B cell (primary cell): Measurements from ENCODE around the gene CITED4. TPM values are rescaled to one million over a fixed set of nuclear protein-coding genes. Genes with fewer than 3 reads are reported as not detected.

Experiments
- ATAC-seq: fragments of 200-7000 bp; cut with Tn5 transposase; one replicate; pipeline ENCODE4 v1.10.0; 2021; ENCODE audit warnings: low read depth, mild to moderate bottlenecking, moderate number of reproducible peaks, moderate library complexity
- CTCF ChIA-PET: fragments of 350-600 bp; sonication (Branson Sonifier 250); formaldehyde crosslinking; loops from one replicate; lab custom pipeline; 2021; ENCODE audit warnings: antibody characterized with exemption, inconsistent platforms; lab: Charles Lee
- POLR2A ChIA-PET: fragments of 350-600 bp; sonication (Branson Sonifier 250); formaldehyde crosslinking; loops from one replicate; lab custom pipeline; 2021; ENCODE audit warnings: antibody characterized with exemption; lab: Charles Lee
- DNase-seq: peaks from one replicate; pipeline ENCODE4 v3.0.0; 2013
- H2AFZ ChIP-seq: 2 replicates; pipeline ENCODE4 v1.6.1; 2012; ENCODE audit warnings: mild to moderate bottlenecking, low read depth, low read length; ENCODE audit not compliant: insufficient read depth, poor library complexity, severe bottlenecking
- H3K27ac ChIP-seq, 2 donors: 1 replicate in 1 of 2; 2 replicates in 1 of 2; pipeline ENCODE4 v1.5.1; 2012 to 2013; ENCODE audit warnings: low read length in 2 of 2, mild to moderate bottlenecking in 2 of 2, moderate library complexity in 1 of 2
- H3K27me3 ChIP-seq, 4 experiments: fragments of 200-600 bp in 1 of 4; sonication (generic) in 1 of 4; replicated peaks in 1 of 4; 1 replicate in 2 of 4; 2 replicates in 2 of 4; pipeline versions ENCODE4 v1.6.1 to v1.7.0; 2013 to 2016; ENCODE audit warnings: low read length in 3 of 4, mild to moderate bottlenecking in 2 of 4, mixed read lengths in 1 of 4, moderate library complexity in 1 of 4; ENCODE audit not compliant: insufficient read depth in 4 of 4, control insufficient read depth in 3 of 4; ENCODE audit errors: control extremely low read depth in 1 of 4
- H3K36me3 ChIP-seq, 2 experiments: replicated peaks in 1 of 2; 1 replicate in 1 of 2; 2 replicates in 1 of 2; pipeline versions ENCODE4 v1.6.1 to v1.7.1; 2013; ENCODE audit warnings: low read length in 1 of 2; ENCODE audit not compliant: insufficient read depth in 2 of 2, control insufficient read depth in 1 of 2; ENCODE audit errors: control extremely low read depth in 1 of 2, extremely low read depth in 1 of 2
- H3K4me1 ChIP-seq, 2 donors: fragments of 200-600 bp in 1 of 2; sonication (generic) in 1 of 2; 1 replicate in 1 of 2; 2 replicates in 1 of 2; pipeline versions ENCODE4 v1.5.1 to v1.6.1; 2013 to 2017; ENCODE audit warnings: low read length in 2 of 2; ENCODE audit not compliant: control insufficient read depth in 2 of 2, insufficient read depth in 2 of 2
- H3K4me2 ChIP-seq: replicated peaks from 2 replicates; pipeline ENCODE3; 2012; ENCODE audit warnings: mild to moderate bottlenecking, low read depth, low read length; ENCODE audit not compliant: poor library complexity, severe bottlenecking
- H3K4me3 ChIP-seq, 5 experiments: fragments of 200-600 bp in 1 of 5; sonication (generic) in 1 of 5; 1 replicate in 3 of 5; 2 replicates in 2 of 5; pipeline versions ENCODE4 v1.5.1 to v1.7.0; 2011 to 2016; ENCODE audit warnings: low read length in 4 of 5, mild to moderate bottlenecking in 4 of 5, low read depth in 2 of 5, control low read depth in 1 of 5, moderate library complexity in 1 of 5; ENCODE audit not compliant: insufficient read depth in 1 of 5; ENCODE audit errors: control extremely low read depth in 1 of 5, extremely low read depth in 1 of 5
- H3K79me2 ChIP-seq: fragments of 200-600 bp; sonication (generic); one replicate; pipeline ENCODE4 v1.6.0; 2016; ENCODE audit warnings: low read length; ENCODE audit not compliant: control insufficient read depth, insufficient read depth
- H3K9ac ChIP-seq: fragments of 200-600 bp; sonication (generic); 2 replicates; pipeline ENCODE4 v1.6.1; 2017; ENCODE audit warnings: mild to moderate bottlenecking, low read length, moderate library complexity
- H3K9me3 ChIP-seq, 3 donors: one replicate each; pipeline versions ENCODE4 v1.6.1 to v1.7.1; 2013; ENCODE audit warnings: low read length in 2 of 3; ENCODE audit not compliant: control insufficient read depth in 2 of 3, insufficient read depth in 1 of 3; ENCODE audit errors: control extremely low read depth in 1 of 3
- H4K20me1 ChIP-seq: 2 replicates; pipeline ENCODE4 v1.6.0; 2012; ENCODE audit warnings: mild to moderate bottlenecking, low read length; ENCODE audit not compliant: insufficient read depth, control insufficient read depth, poor library complexity, severe bottlenecking
- H3K27ac Mint-ChIP-seq: one replicate; pipeline ENCODE4 v1.8.0; 2021; ENCODE audit warnings: mixed read lengths
- H3K27me3 Mint-ChIP-seq: one replicate; pipeline ENCODE4 v1.8.0; 2021; ENCODE audit warnings: mixed read lengths
- H3K4me1 Mint-ChIP-seq: one replicate; pipeline ENCODE4 v1.8.0; 2021; ENCODE audit warnings: mixed read lengths
- H3K4me3 Mint-ChIP-seq: one replicate; pipeline ENCODE4 v1.8.0; 2021; ENCODE audit warnings: mixed read lengths
- H3K9me3 Mint-ChIP-seq: one replicate; pipeline ENCODE4 v1.8.0; 2022; ENCODE audit warnings: mixed read lengths; ENCODE audit not compliant: insufficient read depth
- EZH2 ChIP-seq: IDR thresholded peaks from 2 replicates; pipeline ENCODE4 v1.6.1; 2012; ENCODE audit warnings: borderline replicate concordance, low read depth, mild to moderate bottlenecking, moderate library complexity, low read length; ENCODE audit not compliant: insufficient read depth, poor library complexity, severe bottlenecking
- WGBS: methylation state at CpG from one replicate; pipeline ENCODE4 v1.1.5; 2013; ENCODE audit warnings: missing lambda C conversion rate; ENCODE audit not compliant: insufficient coverage; 5-methylcytosine and 5-hydroxymethylcytosine counted together
- intact Hi-C: fragments of 100-400 bp; cut with micrococcal nuclease; formaldehyde crosslinking; loops from one replicate; pipeline ENCODE4 v1.10.0; 2022
- polyA plus RNA-seq: library from polyadenylated mRNA; depleted of rRNA; stranded (reverse); fragments of >200 nt; gene quantifications from 2 replicates; pipeline ENCODE4 v1.2.3, GENCODE V29; 2012
- total RNA-seq, 2 donors: library from RNA; stranded (reverse); fragments of 120-200 nt in 1 of 2; gene quantifications; 1 replicate in 1 of 2; 2 replicates in 1 of 2; pipeline versions ENCODE4 v1.2.3 to v1.2.4, GENCODE V29; 2013 to 2022
- TF ChIP-seq, protein P1 (sequence below): fragments of 200-600 bp; IDR thresholded peaks from one replicate; pipeline ENCODE4 v1.8.0; 2022; ENCODE audit warnings: antibody characterized with exemption, mild to moderate bottlenecking

CITED4 gene
- total and polyA plus RNA-seq, 2 donors (not counting 1 experiment from before 2014, with no cell fraction given), result 3.2 to 5.6 TPM

DNA sequence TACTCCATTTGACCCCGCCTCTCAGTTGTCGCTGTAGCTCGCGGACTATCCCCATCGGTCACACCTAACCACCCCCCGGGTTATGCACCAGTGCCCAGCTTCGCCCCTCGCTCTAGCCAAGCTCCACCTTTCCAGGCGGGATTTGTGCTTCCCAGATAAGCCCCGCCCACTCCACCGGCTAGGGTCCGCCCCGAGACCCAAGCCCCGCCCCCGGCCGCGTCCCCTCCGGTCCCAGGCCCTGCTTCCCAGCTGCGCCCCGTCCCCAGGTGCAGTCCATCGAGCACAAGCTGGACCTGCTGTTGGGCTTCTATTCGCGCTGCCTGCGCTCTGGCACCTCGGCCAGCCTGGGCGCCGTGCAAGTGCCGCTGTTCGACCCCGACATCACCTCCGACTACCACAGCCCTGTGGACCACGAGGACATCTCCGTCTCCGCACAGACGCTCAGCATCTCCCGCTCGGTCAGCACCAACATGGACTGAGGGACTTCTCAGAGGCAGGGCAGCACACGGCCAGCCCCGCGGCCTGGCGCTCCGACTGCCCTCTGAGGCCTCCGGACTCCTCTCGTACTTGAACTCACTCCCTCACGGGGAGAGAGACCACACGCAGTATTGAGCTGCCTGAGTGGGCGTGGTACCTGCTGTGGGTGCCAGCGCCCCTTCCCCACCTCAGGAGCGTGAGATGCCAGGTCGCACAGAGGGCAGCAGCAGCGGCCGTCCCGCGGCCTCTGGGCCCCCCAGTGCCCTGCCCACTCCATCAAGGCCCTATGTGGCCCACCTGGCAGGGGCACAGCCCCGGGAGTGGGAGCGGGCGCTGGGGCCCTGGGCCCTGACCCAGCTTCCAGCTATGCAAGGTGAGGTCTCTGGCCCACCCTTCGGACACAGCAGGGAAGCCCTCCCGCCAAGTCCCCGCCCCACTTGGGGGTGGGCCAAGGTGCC lies 23.9 kb downstream of the CITED4 start:
- no peak overlapping the region for H3K27ac Mint-ChIP-seq
- H3K4me1 ChIP-seq, result no peaks in the 10 kb centered on the region
- H3K4me3 Mint-ChIP-seq, result no peak overlapping the region
- no peaks in the 10 kb centered on the region for H3K4me1 Mint-ChIP-seq
- H3K4me3 ChIP-seq, result no peak overlapping the region
- H2AFZ ChIP-seq, result no peak overlapping the region
- no peaks in the 10 kb centered on the region for H3K79me2 ChIP-seq
- POLR2A ChIA-PET, result no interaction called here
- H3K4me2 ChIP-seq, result no peak overlapping the region
- CTCF ChIA-PET, result no interaction called here
- TF ChIP-seq EZH2, result no peak
- TF ChIP-seq, protein P1, sequence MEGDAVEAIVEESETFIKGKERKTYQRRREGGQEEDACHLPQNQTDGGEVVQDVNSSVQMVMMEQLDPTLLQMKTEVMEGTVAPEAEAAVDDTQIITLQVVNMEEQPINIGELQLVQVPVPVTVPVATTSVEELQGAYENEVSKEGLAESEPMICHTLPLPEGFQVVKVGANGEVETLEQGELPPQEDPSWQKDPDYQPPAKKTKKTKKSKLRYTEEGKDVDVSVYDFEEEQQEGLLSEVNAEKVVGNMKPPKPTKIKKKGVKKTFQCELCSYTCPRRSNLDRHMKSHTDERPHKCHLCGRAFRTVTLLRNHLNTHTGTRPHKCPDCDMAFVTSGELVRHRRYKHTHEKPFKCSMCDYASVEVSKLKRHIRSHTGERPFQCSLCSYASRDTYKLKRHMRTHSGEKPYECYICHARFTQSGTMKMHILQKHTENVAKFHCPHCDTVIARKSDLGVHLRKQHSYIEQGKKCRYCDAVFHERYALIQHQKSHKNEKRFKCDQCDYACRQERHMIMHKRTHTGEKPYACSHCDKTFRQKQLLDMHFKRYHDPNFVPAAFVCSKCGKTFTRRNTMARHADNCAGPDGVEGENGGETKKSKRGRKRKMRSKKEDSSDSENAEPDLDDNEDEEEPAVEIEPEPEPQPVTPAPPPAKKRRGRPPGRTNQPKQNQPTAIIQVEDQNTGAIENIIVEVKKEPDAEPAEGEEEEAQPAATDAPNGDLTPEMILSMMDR, result no peak
- H3K9me3 Mint-ChIP-seq, result peaks cover 2% of the 10 kb centered on the region
- no peaks in the 10 kb centered on the region for H4K20me1 ChIP-seq
- 90% methylated on average over 60 of the region's 60 CpGs for WGBS
- H3K27me3 ChIP-seq, result peaks cover 0 to 14% (median 0%) of the 10 kb centered on the region in 4 experiments
- ATAC-seq, result no peak
- intact Hi-C loops, result no loop called here
- peaks cover 0 to 12% (median 0%) of the 10 kb centered on the region in 3 donors for H3K9me3 ChIP-seq
- H3K9ac ChIP-seq, result no peak overlapping the region
- H3K27me3 Mint-ChIP-seq, result peaks cover 22% of the 10 kb centered on the region
- no peak for DNase-seq
- H3K36me3 ChIP-seq, result no peaks in the 10 kb centered on the region
- no peak overlapping the region for H3K27ac ChIP-seq

DNA sequence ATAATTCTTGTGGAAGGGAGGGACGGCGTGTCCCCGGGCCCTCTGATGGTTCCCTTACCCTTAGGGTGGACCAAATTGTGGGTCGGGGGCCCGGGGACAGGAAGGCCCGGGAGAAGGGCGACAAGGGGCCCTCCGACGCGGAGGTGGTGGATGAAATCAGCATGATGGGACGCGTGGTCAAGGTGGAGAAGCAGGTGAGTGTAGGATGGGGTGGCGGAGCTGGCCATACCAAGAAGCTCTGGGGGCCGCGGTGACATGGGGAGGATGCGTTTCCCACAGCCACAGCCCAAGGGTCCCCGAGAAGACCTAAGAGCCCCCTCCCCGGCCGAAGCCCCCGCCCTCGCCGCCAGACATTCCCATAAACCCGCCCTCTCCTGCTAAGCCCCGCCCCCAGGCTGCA lies 24.6 kb downstream of the CITED4 start:
- Histone ChIP-seq H3K79me2 (no peaks in the 10 kb centered on the region), H3K4me3 (no peak overlapping the region), H3K4me2 (no peak overlapping the region), H2AFZ (no peak overlapping the region), H3K36me3 (no peaks in the 10 kb centered on the region), H3K27me3 (peaks cover 0 to 11% (median 0%) of the 10 kb centered on the region in 4 experiments), H3K4me1 (no peaks in the 10 kb centered on the region), H4K20me1 (no peaks in the 10 kb centered on the region), H3K9ac (no peak overlapping the region), H3K27ac (no peak overlapping the region), H3K9me3 (peaks cover 0 to 6% (median 0%) of the 10 kb centered on the region in 3 donors)
- Mint-ChIP-seq H3K4me1 (no peaks in the 10 kb centered on the region), H3K27me3 (peaks cover 19% of the 10 kb centered on the region), H3K9me3 (peaks cover 2% of the 10 kb centered on the region), H3K27ac (no peak overlapping the region), H3K4me3 (no peak overlapping the region)
- 74% methylated on average over 17 of the region's 24 CpGs for WGBS
- TF ChIP-seq, protein P1, result no peak
- TF ChIP-seq EZH2, result no peak
- ATAC-seq (no peak), DNase-seq (no peak)
- intact Hi-C loops, result no loop called here
- CTCF ChIA-PET, result no interaction called here
- POLR2A ChIA-PET, result no interaction called here
